H9 (cell line): Measurements from ENCODE around the gene WNT4. TPM values are rescaled to one million over a fixed set of nuclear protein-coding genes. Genes with fewer than 3 reads are reported as not detected.

Experiments used
- DNase-seq: peaks from one replicate; pipeline ENCODE4 v3.0.0-alpha.2; 2017
- H2AFZ ChIP-seq: one replicate; pipeline ENCODE4 v1.6.1; 2013; ENCODE audit warnings: mild to moderate bottlenecking, low read length, control low read depth, moderate library complexity
- H2AK5ac ChIP-seq: 2 replicates; pipeline ENCODE4 v1.6.1; 2013; ENCODE audit warnings: low read length, control low read depth, mixed read lengths; ENCODE audit not compliant: insufficient read length
- H2BK120ac ChIP-seq: one replicate; pipeline ENCODE4 v1.6.1; 2013; ENCODE audit warnings: low read depth, mild to moderate bottlenecking, low read length, control low read depth, inconsistent platforms; ENCODE audit not compliant: poor library complexity, severe bottlenecking
- H2BK12ac ChIP-seq: 2 replicates; pipeline ENCODE4 v1.6.1; 2013; ENCODE audit warnings: low read length, control low read depth, mixed read lengths, low read depth; ENCODE audit not compliant: insufficient read length
- H2BK15ac ChIP-seq: 2 replicates; pipeline ENCODE4 v1.6.1; 2013; ENCODE audit warnings: low read depth, low read length, control low read depth
- H2BK20ac ChIP-seq: one replicate; pipeline ENCODE4 v1.6.1; 2013; ENCODE audit warnings: low read depth, mild to moderate bottlenecking, low read length, control low read depth, inconsistent platforms; ENCODE audit not compliant: poor library complexity, severe bottlenecking
- H2BK5ac ChIP-seq: 2 replicates; pipeline ENCODE4 v1.6.1; 2013; ENCODE audit warnings: low read length, control low read depth, mixed read lengths; ENCODE audit not compliant: insufficient read length
- H3K14ac ChIP-seq: 2 replicates; pipeline ENCODE4 v1.6.1; 2013; ENCODE audit warnings: low read length, control low read depth; ENCODE audit not compliant: insufficient read depth
- H3K18ac ChIP-seq: 2 replicates; pipeline ENCODE4 v1.6.1; 2013; ENCODE audit warnings: low read depth, mild to moderate bottlenecking, mixed read lengths, low read length, control low read depth; ENCODE audit not compliant: insufficient read length
- H3K23ac ChIP-seq: 2 replicates; pipeline ENCODE4 v1.6.1; 2013; ENCODE audit warnings: low read length, control low read depth, mixed read lengths, low read depth; ENCODE audit not compliant: insufficient read length
- H3K23me2 ChIP-seq: 2 replicates; pipeline ENCODE4 v1.6.1; 2013; ENCODE audit warnings: low read depth, mild to moderate bottlenecking, mixed read lengths, low read length, control low read depth; ENCODE audit not compliant: insufficient read length, poor library complexity, severe bottlenecking
- H3K27ac ChIP-seq: 2 replicates; pipeline ENCODE4 v1.5.1; 2013; ENCODE audit warnings: low read length, control low read depth, mixed read lengths, low read depth; ENCODE audit not compliant: insufficient read length
- H3K27me3 ChIP-seq: 2 replicates; pipeline ENCODE4 v1.6.1; 2013; ENCODE audit warnings: low read length, control low read depth, inconsistent platforms; ENCODE audit not compliant: insufficient read depth
- H3K4ac ChIP-seq: 2 replicates; pipeline ENCODE4 v1.6.1; 2013; ENCODE audit warnings: low read depth, mild to moderate bottlenecking, control low read depth, inconsistent platforms, low read length, moderate library complexity
- H3K4me1 ChIP-seq: 2 replicates; pipeline ENCODE4 v1.6.1; 2013; ENCODE audit warnings: low read length, control low read depth, inconsistent platforms; ENCODE audit not compliant: insufficient read depth
- H3K4me2 ChIP-seq: 2 replicates; pipeline ENCODE4 v1.6.1; 2013; ENCODE audit warnings: low read length, control low read depth, mixed read lengths; ENCODE audit not compliant: insufficient read length, insufficient read depth
- H3K56ac ChIP-seq: 2 replicates; pipeline ENCODE4 v1.6.1; 2013; ENCODE audit warnings: low read depth, mild to moderate bottlenecking, mixed read lengths, low read length, control low read depth; ENCODE audit not compliant: insufficient read length
- H3K79me1 ChIP-seq: 2 replicates; pipeline ENCODE4 v1.6.1; 2013; ENCODE audit warnings: low read depth, mild to moderate bottlenecking, moderate library complexity, low read length, control low read depth, inconsistent platforms; ENCODE audit not compliant: insufficient read depth, poor library complexity, severe bottlenecking
- H3K79me2 ChIP-seq: 2 replicates; pipeline ENCODE4 v1.6.1; 2013; ENCODE audit warnings: low read length, control low read depth, inconsistent platforms; ENCODE audit not compliant: insufficient read depth
- H3K9ac ChIP-seq: 2 replicates; pipeline ENCODE4 v1.6.1; 2013; ENCODE audit warnings: low read length, control low read depth, mixed read lengths; ENCODE audit not compliant: insufficient read length; ENCODE audit errors: extremely low read depth
- H3K9me3 ChIP-seq: one replicate; pipeline ENCODE4 v1.6.1; 2013; ENCODE audit warnings: low read depth, low read length, inconsistent platforms; ENCODE audit not compliant: control insufficient read depth
- H3T11ph ChIP-seq: one replicate; pipeline ENCODE4 v1.6.1; 2013; ENCODE audit warnings: mild to moderate bottlenecking, low read length, control low read depth, inconsistent platforms
- H4K20me1 ChIP-seq: one replicate; pipeline ENCODE4 v1.6.1; 2013; ENCODE audit not compliant: control insufficient read depth, insufficient read length, insufficient read depth
- H4K5ac ChIP-seq: 2 replicates; pipeline ENCODE4 v1.6.1; 2013; ENCODE audit warnings: low read depth, mild to moderate bottlenecking, mixed read lengths, low read length, control low read depth; ENCODE audit not compliant: insufficient read length
- H4K8ac ChIP-seq: replicated peaks from 2 replicates; pipeline ENCODE4 v1.6.1; 2013; ENCODE audit warnings: low read length, control low read depth, mixed read lengths, low read depth; ENCODE audit not compliant: insufficient read length
- H4K91ac ChIP-seq: 2 replicates; pipeline ENCODE4 v1.6.1; 2013; ENCODE audit warnings: low read depth, mild to moderate bottlenecking, moderate library complexity, mixed read lengths, low read length, control low read depth; ENCODE audit not compliant: insufficient read length
- H3K27ac Mint-ChIP-seq, 3 experiments: 2 replicates in 2 of 3; 3 replicates in 1 of 3; pipeline ENCODE4 v1.8.0; 2020 to 2021; ENCODE audit warnings: mixed read lengths in 3 of 3, mild to moderate bottlenecking in 1 of 3, moderate library complexity in 1 of 3
- H3K27me3 Mint-ChIP-seq: 2 replicates; pipeline ENCODE4 v1.8.0; 2021; ENCODE audit warnings: low read depth, mild to moderate bottlenecking, moderate library complexity, mixed read lengths
- H3K36me3 Mint-ChIP-seq, 3 experiments: 2 replicates in 2 of 3; 3 replicates in 1 of 3; pipeline ENCODE4 v1.8.0; 2020 to 2021; ENCODE audit warnings: low read depth in 3 of 3, mixed read lengths in 3 of 3; ENCODE audit not compliant: insufficient read depth in 1 of 3
- H3K4me1 Mint-ChIP-seq, 2 experiments: 2 replicates each; pipeline ENCODE4 v1.8.0; 2020; ENCODE audit warnings: mixed read lengths in 2 of 2
- H3K4me3 Mint-ChIP-seq, 2 experiments: 2 replicates in 1 of 2; 3 replicates in 1 of 2; pipeline ENCODE4 v1.8.0; 2020 to 2021; ENCODE audit warnings: mild to moderate bottlenecking in 2 of 2, mixed read lengths in 2 of 2, moderate library complexity in 1 of 2
- H3K9me3 Mint-ChIP-seq, 2 experiments: 2 replicates in 1 of 2; 3 replicates in 1 of 2; pipeline ENCODE4 v1.8.0; 2020; ENCODE audit warnings: mild to moderate bottlenecking in 2 of 2, mixed read lengths in 2 of 2, moderate library complexity in 1 of 2
- CTCF ChIP-seq: fragments of 200-600 bp; sonication (generic); conservative IDR thresholded peaks from 3 replicates; pipeline ENCODE4 v1.8.0; 2021; ENCODE audit warnings: antibody characterized with exemption, mild to moderate bottlenecking
- WGBS: extraction: QIAGEN DNeasy Blood & Tissue Kit; methylation state at CpG from one replicate; pipeline ENCODE4 v1.1.7; 2013; ENCODE audit warnings: missing lambda C conversion rate, low lambda C conversion rate, mixed read lengths; ENCODE audit not compliant: insufficient read length; ENCODE audit errors: extremely low coverage; 5-methylcytosine and 5-hydroxymethylcytosine counted together
- total RNA-seq: library from RNA; stranded (reverse); gene quantifications from 2 replicates; pipeline ENCODE4 v1.2.1, GENCODE V29; 2021

Gene WNT4
- total RNA-seq, 1 experiment from 2014 or later = 1.4 TPM

DNA sequence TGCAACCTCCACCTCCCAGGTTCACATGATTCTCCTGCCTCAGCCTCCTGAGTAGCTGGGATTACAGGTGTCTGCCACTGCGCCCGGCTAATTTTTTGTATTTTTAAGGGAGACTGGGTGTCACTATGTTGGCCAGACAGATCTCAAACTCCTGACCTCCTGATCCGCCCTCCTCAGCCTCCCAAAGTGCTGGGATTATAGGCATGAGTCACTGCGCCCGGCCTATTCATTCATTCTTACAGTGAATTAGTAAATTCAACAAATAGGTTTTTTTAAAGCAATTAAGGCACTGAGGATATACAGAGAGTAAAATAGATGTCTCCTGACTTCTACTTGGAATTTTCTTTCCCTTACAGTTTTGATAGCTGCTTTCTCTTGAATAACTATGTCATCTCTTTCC is 46.9 kb downstream of the WNT4 start:
- H3K4me1 ChIP-seq = peaks cover 3% of the 10 kb centered on the region; the same call in 1 of the 2 replicates
- no peak overlapping the region for H3K9ac ChIP-seq
- H3K4me3 Mint-ChIP-seq = no peak overlapping the region
- H2BK15ac ChIP-seq = no peak overlapping the region
- no peak overlapping the region for H3K27ac ChIP-seq
- no peaks in the 10 kb centered on the region for H4K20me1 ChIP-seq
- H3T11ph ChIP-seq = no peak overlapping the region
- H4K8ac ChIP-seq = no peak overlapping the region
- TF ChIP-seq CTCF = no peak
- H3K56ac ChIP-seq = no peak overlapping the region
- peaks cover 2% of the 10 kb centered on the region for H3K79me2 ChIP-seq
- H3K23ac ChIP-seq = no peak overlapping the region
- H3K27ac Mint-ChIP-seq = no peak overlapping the region
- H3K4me1 Mint-ChIP-seq = peaks cover 9 to 23% of the 10 kb centered on the region in 2 experiments
- H2BK20ac ChIP-seq = no peak overlapping the region
- DNase-seq = no peak
- no peak overlapping the region for H2AFZ ChIP-seq
- H3K4me2 ChIP-seq = no peak overlapping the region
- no peaks in the 10 kb centered on the region for H3K9me3 Mint-ChIP-seq
- no peak overlapping the region for H3K18ac ChIP-seq
- H3K4ac ChIP-seq = no peak overlapping the region
- no peak overlapping the region for H4K5ac ChIP-seq
- H2BK12ac ChIP-seq = no peak overlapping the region
- no peaks in the 10 kb centered on the region for H3K79me1 ChIP-seq
- H2AK5ac ChIP-seq = no peak overlapping the region
- H2BK5ac ChIP-seq = no peak overlapping the region
- H3K14ac ChIP-seq = no peak overlapping the region
- H2BK120ac ChIP-seq = no peak overlapping the region
- H3K23me2 ChIP-seq = no peaks in the 10 kb centered on the region
- no peak overlapping the region for H4K91ac ChIP-seq
- peaks cover 0 to 55% (median 30%) of the 10 kb centered on the region in 3 experiments; a peak in 5 of 7 replicates for H3K36me3 Mint-ChIP-seq
- no peaks in the 10 kb centered on the region for H3K27me3 Mint-ChIP-seq
- H3K9me3 ChIP-seq = no peaks in the 10 kb centered on the region
- H3K27me3 ChIP-seq = no peaks in the 10 kb centered on the region
- no CpG with 5 or more reads among the region's 5 CpGs for WGBS
